WTC11 (cell line): Measurements from ENCODE around the gene LRRC27. TPM values are rescaled to one million over a fixed set of nuclear protein-coding genes. Genes with fewer than 3 reads are reported as not detected.
"Not testable (repeated sequence)": the region's sequence is repeated elsewhere in the genome, so short reads cannot be mapped to it uniquely, and the experiment has no call there.

Source experiments
- ATAC-seq: fragments of 200-7000 bp; cut with Tn5 transposase; 2 replicates; pipeline ENCODE4 v1.10.0; 2021; ENCODE audit warnings: mild to moderate bottlenecking, moderate library complexity
- CTCF ChIA-PET: fragments of 300-600 bp; sonication (Branson Sonifier 250); formaldehyde crosslinking; loops from one replicate; lab custom pipeline; 2021; ENCODE audit warnings: antibody characterized with exemption; lab: Charles Lee
- POLR2A ChIA-PET: fragments of 350-600 bp; sonication (Branson Sonifier 250); formaldehyde crosslinking; loops from one replicate; lab custom pipeline; 2021; ENCODE audit warnings: antibody characterized with exemption; lab: Charles Lee
- DNase-seq: peaks from one replicate; pipeline ENCODE4 v3.0.0; 2021; ENCODE audit warnings: low spot score
- H3K27ac Mint-ChIP-seq: 2 replicates; pipeline ENCODE4 v1.8.0; 2021; ENCODE audit warnings: mixed read lengths
- H3K27me3 Mint-ChIP-seq: 2 replicates; pipeline ENCODE4 v1.8.0; 2021; ENCODE audit warnings: low read depth, mild to moderate bottlenecking, moderate library complexity, mixed read lengths
- H3K36me3 Mint-ChIP-seq: 2 replicates; pipeline ENCODE4 v1.8.0; 2021; ENCODE audit warnings: mixed read lengths
- H3K4me1 Mint-ChIP-seq: 2 replicates; pipeline ENCODE4 v1.8.0; 2022; ENCODE audit warnings: mixed read lengths
- H3K4me3 Mint-ChIP-seq: 2 replicates; pipeline ENCODE4 v1.8.0; 2021; ENCODE audit warnings: mild to moderate bottlenecking, moderate library complexity, mixed read lengths
- H3K9me3 Mint-ChIP-seq: 2 replicates; pipeline ENCODE4 v1.8.0; 2021; ENCODE audit warnings: mixed read lengths
- FOXK1 ChIP-seq: sonication (generic); formaldehyde crosslinking; IDR thresholded peaks from 2 replicates; pipeline ENCODE4 v1.8.0; 2022; ENCODE audit warnings: mild to moderate bottlenecking, moderate library complexity, missing genetic modification reagents
- KAT7 ChIP-seq: sonication (generic); formaldehyde crosslinking; IDR thresholded peaks from 2 replicates; pipeline ENCODE4 v1.8.1; 2023; ENCODE audit warnings: missing genetic modification reagents, mild to moderate bottlenecking, borderline replicate concordance
- MYBL2 ChIP-seq: sonication (generic); formaldehyde crosslinking; IDR thresholded peaks from 2 replicates; pipeline ENCODE4 v1.8.1; 2023; ENCODE audit warnings: mild to moderate bottlenecking, moderate library complexity, missing genetic modification reagents
- RELA ChIP-seq: sonication (generic); formaldehyde crosslinking; IDR thresholded peaks from 2 replicates; pipeline ENCODE4 v1.8.1; 2022; ENCODE audit warnings: missing genetic modification reagents, mild to moderate bottlenecking, borderline replicate concordance
- TCF7 ChIP-seq: sonication (generic); formaldehyde crosslinking; IDR thresholded peaks from 2 replicates; pipeline ENCODE4 v1.8.0; 2022; ENCODE audit warnings: mild to moderate bottlenecking, low read depth, missing genetic modification reagents, moderate library complexity
- ZNF121 ChIP-seq: sonication (generic); formaldehyde crosslinking; IDR thresholded peaks from 2 replicates; pipeline ENCODE4 v1.8.0; 2023; ENCODE audit warnings: missing genetic modification reagents
- ZNF396 ChIP-seq: fragments of 250-450 bp; sonication (Bioruptor Pico); IDR thresholded peaks from 2 replicates; pipeline ENCODE4 v1.8.0; 2021; ENCODE audit warnings: mild to moderate bottlenecking, moderate library complexity, borderline replicate concordance
- total RNA-seq: library from RNA; stranded (reverse); gene quantifications from 3 replicates; pipeline ENCODE4 v1.2.3, GENCODE V29; 2021
- TF ChIP-seq, protein P1 (sequence below): sonication (generic); formaldehyde crosslinking; IDR thresholded peaks from 2 replicates; pipeline ENCODE4 v1.8.0; 2023; ENCODE audit warnings: missing genetic modification reagents, mild to moderate bottlenecking, borderline replicate concordance
- TF ChIP-seq, protein P2 (sequence below): fragments of 250-450 bp; sonication (Bioruptor Pico); IDR thresholded peaks from 2 replicates; pipeline ENCODE4 v1.9.0; 2021; ENCODE audit warnings: mild to moderate bottlenecking, borderline replicate concordance
- TF ChIP-seq, protein P3 (sequence below): sonication (generic); formaldehyde crosslinking; IDR thresholded peaks from 2 replicates; pipeline ENCODE4 v1.8.1; 2023; ENCODE audit warnings: mild to moderate bottlenecking, missing genetic modification reagents
- TF ChIP-seq, protein P4 (sequence below): sonication (generic); formaldehyde crosslinking; IDR thresholded peaks from 2 replicates; pipeline ENCODE4 v1.8.1; 2023; ENCODE audit warnings: mild to moderate bottlenecking, moderate library complexity, missing genetic modification reagents
- TF ChIP-seq, protein P5 (sequence below): fragments of 250-450 bp; sonication (Bioruptor Pico); conservative IDR thresholded peaks from 2 replicates; pipeline ENCODE4 v1.9.0; 2021; ENCODE audit warnings: mild to moderate bottlenecking
- TF ChIP-seq, protein P6 (sequence below): fragments of 250-450 bp; sonication (Bioruptor Pico); IDR thresholded peaks from 2 replicates; pipeline ENCODE4 v1.9.0; 2021; ENCODE audit warnings: mild to moderate bottlenecking
- TF ChIP-seq, protein P7 (sequence below): sonication (generic); formaldehyde crosslinking; IDR thresholded peaks from 2 replicates; pipeline ENCODE4 v1.8.1; 2022; ENCODE audit warnings: low read depth, mild to moderate bottlenecking, moderate library complexity, missing genetic modification reagents, borderline replicate concordance

LRRC27 gene
- total RNA-seq, 1 experiment from 2014 or later = 4.4 TPM

DNA sequence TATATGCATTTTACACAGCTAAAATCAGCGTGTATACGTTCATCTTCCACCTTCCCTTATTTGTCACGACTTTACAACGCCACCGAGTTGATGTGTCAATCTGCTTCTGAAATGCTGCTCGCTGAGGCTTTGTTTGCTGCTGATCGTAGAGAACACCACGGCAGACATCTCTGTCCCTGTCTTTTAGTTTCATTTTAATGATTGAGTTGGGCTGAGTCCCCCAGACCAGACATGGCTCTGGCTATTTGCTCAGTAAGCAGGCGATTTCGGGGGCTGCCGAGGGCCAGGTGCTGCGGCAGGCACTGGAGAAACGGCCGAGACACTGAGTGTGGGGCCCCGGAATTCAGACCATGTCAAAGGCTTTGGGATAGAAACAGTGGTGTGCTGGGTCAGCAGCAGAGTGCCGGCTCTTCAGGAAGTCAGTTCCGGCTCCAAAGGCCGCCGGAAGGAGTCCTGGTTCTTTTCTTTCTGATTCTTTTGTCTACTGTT lies 5.0 kb downstream of the LRRC27 start (continued):
- TF ChIP-seq, protein P1, sequence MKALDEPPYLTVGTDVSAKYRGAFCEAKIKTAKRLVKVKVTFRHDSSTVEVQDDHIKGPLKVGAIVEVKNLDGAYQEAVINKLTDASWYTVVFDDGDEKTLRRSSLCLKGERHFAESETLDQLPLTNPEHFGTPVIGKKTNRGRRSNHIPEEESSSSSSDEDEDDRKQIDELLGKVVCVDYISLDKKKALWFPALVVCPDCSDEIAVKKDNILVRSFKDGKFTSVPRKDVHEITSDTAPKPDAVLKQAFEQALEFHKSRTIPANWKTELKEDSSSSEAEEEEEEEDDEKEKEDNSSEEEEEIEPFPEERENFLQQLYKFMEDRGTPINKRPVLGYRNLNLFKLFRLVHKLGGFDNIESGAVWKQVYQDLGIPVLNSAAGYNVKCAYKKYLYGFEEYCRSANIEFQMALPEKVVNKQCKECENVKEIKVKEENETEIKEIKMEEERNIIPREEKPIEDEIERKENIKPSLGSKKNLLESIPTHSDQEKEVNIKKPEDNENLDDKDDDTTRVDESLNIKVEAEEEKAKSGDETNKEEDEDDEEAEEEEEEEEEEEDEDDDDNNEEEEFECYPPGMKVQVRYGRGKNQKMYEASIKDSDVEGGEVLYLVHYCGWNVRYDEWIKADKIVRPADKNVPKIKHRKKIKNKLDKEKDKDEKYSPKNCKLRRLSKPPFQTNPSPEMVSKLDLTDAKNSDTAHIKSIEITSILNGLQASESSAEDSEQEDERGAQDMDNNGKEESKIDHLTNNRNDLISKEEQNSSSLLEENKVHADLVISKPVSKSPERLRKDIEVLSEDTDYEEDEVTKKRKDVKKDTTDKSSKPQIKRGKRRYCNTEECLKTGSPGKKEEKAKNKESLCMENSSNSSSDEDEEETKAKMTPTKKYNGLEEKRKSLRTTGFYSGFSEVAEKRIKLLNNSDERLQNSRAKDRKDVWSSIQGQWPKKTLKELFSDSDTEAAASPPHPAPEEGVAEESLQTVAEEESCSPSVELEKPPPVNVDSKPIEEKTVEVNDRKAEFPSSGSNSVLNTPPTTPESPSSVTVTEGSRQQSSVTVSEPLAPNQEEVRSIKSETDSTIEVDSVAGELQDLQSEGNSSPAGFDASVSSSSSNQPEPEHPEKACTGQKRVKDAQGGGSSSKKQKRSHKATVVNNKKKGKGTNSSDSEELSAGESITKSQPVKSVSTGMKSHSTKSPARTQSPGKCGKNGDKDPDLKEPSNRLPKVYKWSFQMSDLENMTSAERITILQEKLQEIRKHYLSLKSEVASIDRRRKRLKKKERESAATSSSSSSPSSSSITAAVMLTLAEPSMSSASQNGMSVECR = no peak
- TF ChIP-seq RELA (CRISPR knock-in tag) = no peak
- TF ChIP-seq ZNF121 (CRISPR knock-in tag) = no peak
- TF ChIP-seq MYBL2 (CRISPR knock-in tag) = no peak

DNA sequence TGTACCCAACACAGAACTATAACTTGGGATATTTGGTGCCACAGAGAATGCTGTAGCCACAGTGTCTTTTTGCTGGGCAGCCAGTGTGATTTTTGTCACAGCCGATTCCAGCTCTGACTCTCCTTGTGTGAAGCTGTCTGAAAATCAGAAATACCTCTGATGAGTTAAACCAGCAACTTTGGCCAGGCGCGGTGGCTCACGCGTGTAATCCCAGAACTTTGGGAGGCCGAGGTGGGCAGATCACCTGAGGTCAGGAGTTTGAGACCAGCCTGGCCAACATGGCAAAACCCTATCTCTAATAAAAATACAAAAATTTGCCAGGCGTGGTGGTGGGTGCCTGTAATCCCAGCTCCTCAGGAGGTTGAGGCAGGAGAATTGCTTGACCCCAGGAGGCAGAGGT lies 5.9 kb downstream of the LRRC27 start:
- H3K27me3 Mint-ChIP-seq, DNase-seq, ATAC-seq, H3K36me3 Mint-ChIP-seq, H3K4me3 Mint-ChIP-seq, H3K9me3 Mint-ChIP-seq, H3K27ac Mint-ChIP-seq, POLR2A ChIA-PET: not testable (repeated sequence)
- CTCF ChIA-PET = interaction anchor here (1.5 kb wide), 1 partner anchor 22 kb away, joined by 5 read pairs; no protein-coding TSS in a partner anchor
- peaks cover 10% of the 10 kb centered on the region for H3K4me1 Mint-ChIP-seq

DNA sequence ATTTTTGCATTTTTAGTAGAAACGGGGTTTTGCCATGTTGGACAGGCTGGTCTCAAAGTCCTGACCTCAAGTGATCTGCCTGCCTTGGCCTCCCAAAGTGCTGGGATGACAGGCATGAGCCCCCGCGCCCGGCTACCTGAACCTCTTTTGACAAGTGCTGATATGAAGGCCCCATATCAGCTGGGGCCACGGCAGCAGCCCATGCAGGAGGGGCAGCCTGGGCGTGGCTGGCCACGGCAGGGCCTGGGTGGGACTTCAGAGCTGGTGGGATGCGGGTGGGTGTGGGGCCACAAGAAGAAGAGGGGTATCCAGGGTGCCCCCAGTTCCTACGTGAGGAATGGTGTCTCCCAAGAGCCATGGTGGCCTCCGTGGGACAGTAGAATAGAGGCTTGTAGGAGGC lies 6.9 kb downstream of the LRRC27 start:
- Mint-ChIP-seq H3K27ac (no peak overlapping the region), H3K27me3 (no peaks in the 10 kb centered on the region), H3K36me3 (no peaks in the 10 kb centered on the region), H3K9me3 (no peaks in the 10 kb centered on the region), H3K4me1 (peaks cover 10% of the 10 kb centered on the region), H3K4me3 (no peak overlapping the region)
- ATAC-seq = no peak
- ChIA-PET POLR2A (no interaction called here), CTCF (no interaction called here)
- DNase-seq = no peak
- TF ChIP-seq, protein P2, sequence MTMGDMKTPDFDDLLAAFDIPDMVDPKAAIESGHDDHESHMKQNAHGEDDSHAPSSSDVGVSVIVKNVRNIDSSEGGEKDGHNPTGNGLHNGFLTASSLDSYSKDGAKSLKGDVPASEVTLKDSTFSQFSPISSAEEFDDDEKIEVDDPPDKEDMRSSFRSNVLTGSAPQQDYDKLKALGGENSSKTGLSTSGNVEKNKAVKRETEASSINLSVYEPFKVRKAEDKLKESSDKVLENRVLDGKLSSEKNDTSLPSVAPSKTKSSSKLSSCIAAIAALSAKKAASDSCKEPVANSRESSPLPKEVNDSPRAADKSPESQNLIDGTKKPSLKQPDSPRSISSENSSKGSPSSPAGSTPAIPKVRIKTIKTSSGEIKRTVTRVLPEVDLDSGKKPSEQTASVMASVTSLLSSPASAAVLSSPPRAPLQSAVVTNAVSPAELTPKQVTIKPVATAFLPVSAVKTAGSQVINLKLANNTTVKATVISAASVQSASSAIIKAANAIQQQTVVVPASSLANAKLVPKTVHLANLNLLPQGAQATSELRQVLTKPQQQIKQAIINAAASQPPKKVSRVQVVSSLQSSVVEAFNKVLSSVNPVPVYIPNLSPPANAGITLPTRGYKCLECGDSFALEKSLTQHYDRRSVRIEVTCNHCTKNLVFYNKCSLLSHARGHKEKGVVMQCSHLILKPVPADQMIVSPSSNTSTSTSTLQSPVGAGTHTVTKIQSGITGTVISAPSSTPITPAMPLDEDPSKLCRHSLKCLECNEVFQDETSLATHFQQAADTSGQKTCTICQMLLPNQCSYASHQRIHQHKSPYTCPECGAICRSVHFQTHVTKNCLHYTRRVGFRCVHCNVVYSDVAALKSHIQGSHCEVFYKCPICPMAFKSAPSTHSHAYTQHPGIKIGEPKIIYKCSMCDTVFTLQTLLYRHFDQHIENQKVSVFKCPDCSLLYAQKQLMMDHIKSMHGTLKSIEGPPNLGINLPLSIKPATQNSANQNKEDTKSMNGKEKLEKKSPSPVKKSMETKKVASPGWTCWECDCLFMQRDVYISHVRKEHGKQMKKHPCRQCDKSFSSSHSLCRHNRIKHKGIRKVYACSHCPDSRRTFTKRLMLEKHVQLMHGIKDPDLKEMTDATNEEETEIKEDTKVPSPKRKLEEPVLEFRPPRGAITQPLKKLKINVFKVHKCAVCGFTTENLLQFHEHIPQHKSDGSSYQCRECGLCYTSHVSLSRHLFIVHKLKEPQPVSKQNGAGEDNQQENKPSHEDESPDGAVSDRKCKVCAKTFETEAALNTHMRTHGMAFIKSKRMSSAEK (CRISPR knock-in tag) = no peak
- TF ChIP-seq FOXK1 (CRISPR knock-in tag) (no peak), KAT7 (no peak), TCF7 (CRISPR knock-in tag) (no peak), ZNF396 (no peak), RELA (CRISPR knock-in tag) (no peak), ZNF121 (CRISPR knock-in tag) (no peak)
- TF ChIP-seq, protein P3, sequence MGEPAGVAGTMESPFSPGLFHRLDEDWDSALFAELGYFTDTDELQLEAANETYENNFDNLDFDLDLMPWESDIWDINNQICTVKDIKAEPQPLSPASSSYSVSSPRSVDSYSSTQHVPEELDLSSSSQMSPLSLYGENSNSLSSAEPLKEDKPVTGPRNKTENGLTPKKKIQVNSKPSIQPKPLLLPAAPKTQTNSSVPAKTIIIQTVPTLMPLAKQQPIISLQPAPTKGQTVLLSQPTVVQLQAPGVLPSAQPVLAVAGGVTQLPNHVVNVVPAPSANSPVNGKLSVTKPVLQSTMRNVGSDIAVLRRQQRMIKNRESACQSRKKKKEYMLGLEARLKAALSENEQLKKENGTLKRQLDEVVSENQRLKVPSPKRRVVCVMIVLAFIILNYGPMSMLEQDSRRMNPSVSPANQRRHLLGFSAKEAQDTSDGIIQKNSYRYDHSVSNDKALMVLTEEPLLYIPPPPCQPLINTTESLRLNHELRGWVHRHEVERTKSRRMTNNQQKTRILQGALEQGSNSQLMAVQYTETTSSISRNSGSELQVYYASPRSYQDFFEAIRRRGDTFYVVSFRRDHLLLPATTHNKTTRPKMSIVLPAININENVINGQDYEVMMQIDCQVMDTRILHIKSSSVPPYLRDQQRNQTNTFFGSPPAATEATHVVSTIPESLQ (CRISPR knock-in tag) = no peak
- TF ChIP-seq, protein P4, sequence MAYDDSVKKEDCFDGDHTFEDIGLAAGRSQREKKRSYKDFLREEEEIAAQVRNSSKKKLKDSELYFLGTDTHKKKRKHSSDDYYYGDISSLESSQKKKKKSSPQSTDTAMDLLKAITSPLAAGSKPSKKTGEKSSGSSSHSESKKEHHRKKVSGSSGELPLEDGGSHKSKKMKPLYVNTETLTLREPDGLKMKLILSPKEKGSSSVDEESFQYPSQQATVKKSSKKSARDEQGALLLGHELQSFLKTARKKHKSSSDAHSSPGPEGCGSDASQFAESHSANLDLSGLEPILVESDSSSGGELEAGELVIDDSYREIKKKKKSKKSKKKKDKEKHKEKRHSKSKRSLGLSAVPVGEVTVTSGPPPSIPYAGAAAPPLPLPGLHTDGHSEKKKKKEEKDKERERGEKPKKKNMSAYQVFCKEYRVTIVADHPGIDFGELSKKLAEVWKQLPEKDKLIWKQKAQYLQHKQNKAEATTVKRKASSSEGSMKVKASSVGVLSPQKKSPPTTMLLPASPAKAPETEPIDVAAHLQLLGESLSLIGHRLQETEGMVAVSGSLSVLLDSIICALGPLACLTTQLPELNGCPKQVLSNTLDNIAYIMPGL = no peak
- TF ChIP-seq, protein P5, sequence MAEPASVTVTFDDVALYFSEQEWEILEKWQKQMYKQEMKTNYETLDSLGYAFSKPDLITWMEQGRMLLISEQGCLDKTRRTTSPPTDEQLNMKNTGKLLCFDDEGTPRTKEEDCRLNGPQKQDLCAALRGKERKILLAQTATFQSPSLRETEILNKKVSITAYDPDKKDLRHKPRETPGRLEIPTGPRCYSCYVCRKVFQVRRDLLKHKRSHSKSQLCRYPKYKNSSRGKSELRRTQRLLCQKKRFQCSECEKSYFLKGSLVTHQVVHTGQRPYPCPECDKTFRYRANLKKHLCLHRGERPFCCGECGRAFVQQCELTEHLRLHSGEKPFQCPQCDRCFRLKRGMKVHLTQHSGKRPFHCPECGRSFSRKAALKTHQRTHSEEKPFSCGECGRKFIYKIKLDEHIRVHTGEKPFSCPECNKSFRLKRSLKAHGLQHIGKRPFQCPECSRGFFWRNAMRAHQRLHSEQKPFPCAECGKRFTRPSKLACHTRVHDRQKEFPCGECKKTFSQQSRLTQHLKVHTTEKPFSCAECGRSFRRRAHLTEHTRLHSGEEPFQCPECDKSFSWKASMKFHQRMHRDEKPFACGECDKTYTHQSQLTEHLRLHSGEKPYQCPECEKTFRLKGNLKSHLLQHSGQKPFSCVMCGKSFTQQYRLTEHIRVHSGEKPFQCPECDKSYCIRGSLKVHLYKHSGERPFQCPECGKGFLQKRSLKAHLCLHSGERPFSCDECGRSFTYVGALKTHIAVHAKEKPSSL (CRISPR knock-in tag) = no peak
- TF ChIP-seq, protein P6, sequence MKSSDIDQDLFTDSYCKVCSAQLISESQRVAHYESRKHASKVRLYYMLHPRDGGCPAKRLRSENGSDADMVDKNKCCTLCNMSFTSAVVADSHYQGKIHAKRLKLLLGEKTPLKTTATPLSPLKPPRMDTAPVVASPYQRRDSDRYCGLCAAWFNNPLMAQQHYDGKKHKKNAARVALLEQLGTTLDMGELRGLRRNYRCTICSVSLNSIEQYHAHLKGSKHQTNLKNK (CRISPR knock-in tag) = no peak
- TF ChIP-seq, protein P7, sequence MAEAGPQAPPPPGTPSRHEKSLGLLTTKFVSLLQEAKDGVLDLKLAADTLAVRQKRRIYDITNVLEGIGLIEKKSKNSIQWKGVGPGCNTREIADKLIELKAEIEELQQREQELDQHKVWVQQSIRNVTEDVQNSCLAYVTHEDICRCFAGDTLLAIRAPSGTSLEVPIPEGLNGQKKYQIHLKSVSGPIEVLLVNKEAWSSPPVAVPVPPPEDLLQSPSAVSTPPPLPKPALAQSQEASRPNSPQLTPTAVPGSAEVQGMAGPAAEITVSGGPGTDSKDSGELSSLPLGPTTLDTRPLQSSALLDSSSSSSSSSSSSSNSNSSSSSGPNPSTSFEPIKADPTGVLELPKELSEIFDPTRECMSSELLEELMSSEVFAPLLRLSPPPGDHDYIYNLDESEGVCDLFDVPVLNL = no peak
